ENCODE results near the gene NOTO. TPM values are rescaled to one million over a fixed set of nuclear protein-coding genes. Genes with fewer than 3 reads are reported as not detected.
A peak's percentile ranks its signal among the peaks of the same experiment; 100 is the strongest.

NOTO gene
- total RNA-seq, 2 donors from 2014 or later: not detected

GRCh38 chr2:73210696-73211095 lies 8.3 kb downstream of the NOTO start:
- Mint-ChIP-seq H3K27ac (no peak overlapping the region), H3K4me1 (ENCODE audit: low read depth) (peaks cover 27% of the 10 kb centered on the region), H3K27me3 (ENCODE audit: low read depth) (peaks cover 14% of the 10 kb centered on the region), H3K4me3 (no peak overlapping the region), H3K9me3 (no peaks in the 10 kb centered on the region), H3K36me3 (ENCODE audit: insufficient read depth in 2 of 2) (peaks cover 0 to 2% of the 10 kb centered on the region in 2 donors)
- ATAC-seq (replicated peaks in 1 of 2) (no peak), DNase-seq (no peak)

- H3K4me3 Mint-ChIP-seq: no peak overlapping the region
Measured at GRCh38 chr2:73212098-73212447, 9.7 kb downstream of the NOTO start.

GRCh38 chr2:73212448-73213176 lies 10.2 kb downstream of the NOTO start:
- peaks cover 1 to 2% of the 10 kb centered on the region in 2 donors for H3K36me3 Mint-ChIP-seq (ENCODE audit: insufficient read depth in 2 of 2)
- peaks cover 40% of the 10 kb centered on the region for H3K4me1 Mint-ChIP-seq (ENCODE audit: low read depth)
- H3K4me3 Mint-ChIP-seq: peak overlapping the region in 1 of 2 donors; percentile 93
- H3K9me3 Mint-ChIP-seq: no peaks in the 10 kb centered on the region
- DNase-seq: peak; percentile 82 to 83
- H3K27me3 Mint-ChIP-seq (ENCODE audit: low read depth): peaks cover 4% of the 10 kb centered on the region
- no peak overlapping the region for H3K27ac Mint-ChIP-seq
- peak; percentile 69 to 75 for ATAC-seq (replicated peaks in 1 of 2)

More at GRCh38 chr2:73212098-73212447, 9.7 kb downstream of the NOTO start:
- Mint-ChIP-seq H3K9me3 (no peaks in the 10 kb centered on the region), H3K27ac (no peak overlapping the region), H3K4me1 (ENCODE audit: low read depth) (peaks cover 36% of the 10 kb centered on the region), H3K27me3 (ENCODE audit: low read depth) (peaks cover 8% of the 10 kb centered on the region), H3K36me3 (ENCODE audit: insufficient read depth in 2 of 2) (peaks cover 1 to 2% of the 10 kb centered on the region in 2 donors)
- DNase-seq (no peak), ATAC-seq (replicated peaks in 1 of 2) (no peak)

- ATAC-seq (replicated peaks in 1 of 2): peak; percentile 93 to 94
- H3K36me3 Mint-ChIP-seq (ENCODE audit: insufficient read depth in 2 of 2): peaks cover 1 to 2% of the 10 kb centered on the region in 2 donors
- peak within 1 kb of the TSS; percentile 93 to 97 for H3K4me3 Mint-ChIP-seq
- H3K4me1 Mint-ChIP-seq (ENCODE audit: low read depth): peaks cover 44% of the 10 kb centered on the region
- H3K9me3 Mint-ChIP-seq: no peaks in the 10 kb centered on the region
- peak; percentile 96 for DNase-seq
- no peaks in the 10 kb centered on the region for H3K27me3 Mint-ChIP-seq (ENCODE audit: low read depth)
- peak within 1 kb of the TSS; percentile 46 for H3K27ac Mint-ChIP-seq
Measured at GRCh38 chr2:73214120-73215035, 12.0 kb downstream of the NOTO start, which contains the start of gene SMYD5. SMYD5 (plus strand) TSS chr2:73214245; CDS start chr2:73214267, 22 bp downstream.

- peaks cover 44% of the 10 kb centered on the region for H3K4me1 Mint-ChIP-seq (ENCODE audit: low read depth)
- ATAC-seq (replicated peaks in 1 of 2) (no peak), DNase-seq (no peak)
- peaks cover 1 to 2% of the 10 kb centered on the region in 2 donors for H3K36me3 Mint-ChIP-seq (ENCODE audit: insufficient read depth in 2 of 2)
- no peaks in the 10 kb centered on the region for H3K27me3 Mint-ChIP-seq (ENCODE audit: low read depth)
- peak overlapping the region; percentile 93 to 97 for H3K4me3 Mint-ChIP-seq
- no peaks in the 10 kb centered on the region for H3K9me3 Mint-ChIP-seq
- H3K27ac Mint-ChIP-seq: peak overlapping the region; percentile 40
Measured at GRCh38 chr2:73215254-73215653, 12.9 kb downstream of the NOTO start.

- ATAC-seq (replicated peaks in 1 of 2) (no peak), DNase-seq (no peak)
- Mint-ChIP-seq H3K27ac (peak overlapping the region; percentile 61), H3K27me3 (ENCODE audit: low read depth) (no peaks in the 10 kb centered on the region), H3K9me3 (no peaks in the 10 kb centered on the region), H3K36me3 (ENCODE audit: insufficient read depth in 2 of 2) (peaks cover 1 to 2% of the 10 kb centered on the region in 2 donors), H3K4me3 (no peak overlapping the region), H3K4me1 (ENCODE audit: low read depth) (peaks cover 44% of the 10 kb centered on the region)
Measured at GRCh38 chr2:73217160-73217559, 14.8 kb downstream of the NOTO start.

GRCh38 chr2:73217826-73218225 lies 15.5 kb downstream of the NOTO start:
- DNase-seq (no peak), ATAC-seq (replicated peaks in 1 of 2) (no peak)
- Mint-ChIP-seq H3K27me3 (ENCODE audit: low read depth) (no peaks in the 10 kb centered on the region), H3K4me1 (ENCODE audit: low read depth) (peaks cover 43% of the 10 kb centered on the region), H3K36me3 (ENCODE audit: insufficient read depth in 2 of 2) (peaks cover 1 to 2% of the 10 kb centered on the region in 2 donors), H3K9me3 (no peaks in the 10 kb centered on the region), H3K4me3 (no peak overlapping the region), H3K27ac (no peak overlapping the region)

GRCh38 chr2:73218298-73218697 lies 15.9 kb downstream of the NOTO start:
- H3K36me3 Mint-ChIP-seq (ENCODE audit: insufficient read depth in 2 of 2): peaks cover 1 to 2% of the 10 kb centered on the region in 2 donors
- H3K4me1 Mint-ChIP-seq (ENCODE audit: low read depth): peaks cover 38% of the 10 kb centered on the region
- H3K27me3 Mint-ChIP-seq (ENCODE audit: low read depth): no peaks in the 10 kb centered on the region
- H3K27ac Mint-ChIP-seq: no peak overlapping the region
- H3K9me3 Mint-ChIP-seq: no peaks in the 10 kb centered on the region
- ATAC-seq (replicated peaks in 1 of 2): no peak
- no peak for DNase-seq
- no peak overlapping the region for H3K4me3 Mint-ChIP-seq

GRCh38 chr2:73223821-73224220 lies 21.4 kb downstream of the NOTO start:
- Mint-ChIP-seq H3K27ac (no peak overlapping the region), H3K4me1 (ENCODE audit: low read depth) (peaks cover 8% of the 10 kb centered on the region), H3K36me3 (ENCODE audit: insufficient read depth in 2 of 2) (no peaks in the 10 kb centered on the region), H3K4me3 (no peak overlapping the region), H3K9me3 (no peaks in the 10 kb centered on the region), H3K27me3 (ENCODE audit: low read depth) (no peaks in the 10 kb centered on the region)
- ATAC-seq (replicated peaks in 1 of 2) (no peak), DNase-seq (no peak)

GRCh38 chr2:73225513-73226360 lies 23.4 kb downstream of the NOTO start:
- Mint-ChIP-seq H3K4me3 (no peak overlapping the region), H3K9me3 (no peaks in the 10 kb centered on the region), H3K27ac (peak overlapping the region; percentile 28), H3K36me3 (ENCODE audit: insufficient read depth in 2 of 2) (no peaks in the 10 kb centered on the region), H3K27me3 (ENCODE audit: low read depth) (no peaks in the 10 kb centered on the region), H3K4me1 (ENCODE audit: low read depth) (peaks cover 8% of the 10 kb centered on the region)
- no peak for DNase-seq
- ATAC-seq (replicated peaks in 1 of 2): no peak

GRCh38 chr2:73227086-73227485 lies 24.7 kb downstream of the NOTO start:
- H3K27me3 Mint-ChIP-seq (ENCODE audit: low read depth): no peaks in the 10 kb centered on the region
- H3K4me1 Mint-ChIP-seq (ENCODE audit: low read depth): peaks cover 8% of the 10 kb centered on the region
- no peaks in the 10 kb centered on the region for H3K9me3 Mint-ChIP-seq
- no peak overlapping the region for H3K4me3 Mint-ChIP-seq
- ATAC-seq (replicated peaks in 1 of 2): no peak
- H3K36me3 Mint-ChIP-seq (ENCODE audit: insufficient read depth in 2 of 2): no peaks in the 10 kb centered on the region
- no peak for DNase-seq
- no peak overlapping the region for H3K27ac Mint-ChIP-seq

- Mint-ChIP-seq H3K36me3 (ENCODE audit: insufficient read depth in 2 of 2) (no peaks in the 10 kb centered on the region), H3K9me3 (no peaks in the 10 kb centered on the region), H3K27ac (no peak overlapping the region), H3K4me1 (ENCODE audit: low read depth) (peaks cover 5% of the 10 kb centered on the region), H3K4me3 (no peak overlapping the region), H3K27me3 (ENCODE audit: low read depth) (no peaks in the 10 kb centered on the region)
- ATAC-seq (replicated peaks in 1 of 2) (no peak), DNase-seq (no peak)
Measured at GRCh38 chr2:73228631-73229030, 26.3 kb downstream of the NOTO start.
